ENCODE measurements around the gene DRC1.

DRC1 gene

DNA sequence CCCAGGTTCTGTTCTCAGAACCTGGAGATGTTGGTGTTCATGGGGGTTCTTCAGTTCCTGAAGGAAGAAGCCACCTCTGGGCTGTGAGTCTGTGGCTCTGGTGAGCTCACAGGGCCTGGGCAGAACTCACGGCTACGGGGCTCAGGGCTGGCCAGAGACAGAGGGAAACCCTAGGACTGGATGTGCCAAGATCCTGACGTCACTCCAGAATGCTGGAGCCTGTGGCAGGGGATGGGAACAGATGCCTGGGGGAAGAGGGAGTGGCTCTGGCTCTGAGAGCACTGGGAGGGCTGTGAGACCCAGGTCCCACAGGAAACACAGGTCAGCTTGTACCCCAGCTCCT, 76.2 kb downstream of the DRC1 start, which contains the start of gene OTOF:
TSS of gene OTOF (minus strand) at position 214 of the 343 bp plus-strand sequence.
- no peak for DNase-seq (ENCODE audit: low read depth, low spot score)

DNA sequence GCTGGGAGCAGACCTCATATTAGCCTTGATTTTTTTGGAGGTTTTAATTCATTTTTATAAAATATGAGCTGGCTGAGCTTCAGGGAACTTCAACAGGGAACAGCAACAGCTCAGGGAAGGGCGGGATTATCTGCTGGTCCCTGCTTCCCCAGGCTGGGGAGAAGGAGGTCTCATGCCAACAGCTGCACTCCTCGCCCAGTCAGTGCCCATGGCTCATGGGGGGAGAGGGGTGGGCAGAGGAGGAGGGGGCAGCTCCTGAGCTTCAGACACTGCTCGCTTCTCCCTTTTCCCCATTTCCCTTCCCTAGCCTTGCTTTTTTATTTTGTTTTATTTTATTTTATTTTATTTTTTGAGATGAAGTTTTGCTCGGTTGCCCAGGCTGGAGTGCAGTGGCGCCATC, 76.6 kb downstream of the DRC1 start:
- DNase-seq (ENCODE audit: low read depth, low spot score), result no peak

DNA sequence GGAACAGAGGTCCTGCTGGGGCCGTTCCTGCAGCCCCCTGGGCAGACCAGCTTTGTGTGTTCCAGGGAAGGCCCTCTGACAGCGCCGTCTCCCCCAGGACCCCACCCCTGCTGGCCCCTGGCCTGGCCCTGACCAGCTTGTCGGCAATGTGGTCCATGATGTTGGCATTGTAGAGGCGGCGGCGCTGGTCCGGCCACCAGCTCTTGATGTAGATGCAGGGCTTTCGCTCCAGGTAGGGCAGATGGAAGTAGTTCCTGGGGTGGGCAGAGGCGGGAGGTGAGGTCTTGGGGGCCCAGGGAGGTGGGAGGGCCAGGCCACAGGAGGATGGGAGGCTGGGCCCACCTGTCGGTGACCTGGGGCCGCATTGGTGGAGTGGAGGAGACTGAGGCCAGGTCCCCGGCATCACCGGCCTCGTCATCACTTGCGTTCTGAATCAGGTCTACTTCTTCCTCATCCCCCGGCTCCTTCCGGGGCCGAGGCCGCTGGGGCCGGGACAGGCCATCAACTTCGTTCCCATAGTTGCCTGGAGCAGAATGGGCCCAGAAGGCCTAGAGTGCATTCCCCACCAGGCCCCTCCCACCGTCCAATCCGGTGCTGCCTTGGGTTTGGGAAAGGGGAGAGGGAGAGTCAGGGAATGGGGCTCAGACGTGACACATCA, 77.5 kb downstream of the DRC1 start:
- DNase-seq (ENCODE audit: low read depth, low spot score), result no peak

DNA sequence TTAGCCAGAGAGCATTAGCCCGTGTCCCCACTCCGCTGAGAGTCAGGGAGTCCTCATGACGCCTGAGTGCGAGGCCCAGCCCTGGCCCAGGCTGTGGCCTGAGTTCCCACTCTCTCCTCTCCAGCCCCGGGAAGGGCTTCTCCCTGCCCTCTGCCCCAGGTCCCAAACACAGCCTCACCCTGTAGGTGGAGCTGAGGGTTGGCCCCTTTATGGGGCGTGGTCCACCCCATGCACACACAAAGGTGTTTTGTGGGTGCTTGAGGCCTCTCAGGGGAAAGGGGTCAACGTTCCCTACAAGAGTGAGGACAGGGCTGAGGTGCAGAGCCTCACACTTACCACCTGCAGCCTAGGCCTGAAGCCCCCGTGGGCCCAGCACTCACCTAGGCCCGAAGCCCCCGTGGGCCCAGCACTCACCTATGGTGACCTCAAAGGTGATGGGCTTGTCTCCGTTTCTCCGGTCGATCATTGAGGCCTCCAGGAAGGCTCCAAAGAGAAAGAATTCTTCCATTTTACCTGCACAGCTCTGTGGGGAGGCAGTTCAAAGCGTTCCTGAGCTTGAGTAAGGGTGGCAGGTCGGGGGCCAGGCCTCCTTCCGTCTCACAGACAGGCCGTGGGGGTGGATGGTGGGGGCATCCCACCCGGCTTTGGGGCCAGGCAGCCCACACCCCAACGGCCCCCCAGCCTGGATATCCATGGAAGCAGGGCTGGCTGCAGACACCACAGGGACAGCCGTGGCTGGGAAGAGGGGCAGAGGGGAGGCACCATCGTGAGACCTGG, 78.3 kb downstream of the DRC1 start:
- no peak for DNase-seq (ENCODE audit: low read depth, low spot score)

DNA sequence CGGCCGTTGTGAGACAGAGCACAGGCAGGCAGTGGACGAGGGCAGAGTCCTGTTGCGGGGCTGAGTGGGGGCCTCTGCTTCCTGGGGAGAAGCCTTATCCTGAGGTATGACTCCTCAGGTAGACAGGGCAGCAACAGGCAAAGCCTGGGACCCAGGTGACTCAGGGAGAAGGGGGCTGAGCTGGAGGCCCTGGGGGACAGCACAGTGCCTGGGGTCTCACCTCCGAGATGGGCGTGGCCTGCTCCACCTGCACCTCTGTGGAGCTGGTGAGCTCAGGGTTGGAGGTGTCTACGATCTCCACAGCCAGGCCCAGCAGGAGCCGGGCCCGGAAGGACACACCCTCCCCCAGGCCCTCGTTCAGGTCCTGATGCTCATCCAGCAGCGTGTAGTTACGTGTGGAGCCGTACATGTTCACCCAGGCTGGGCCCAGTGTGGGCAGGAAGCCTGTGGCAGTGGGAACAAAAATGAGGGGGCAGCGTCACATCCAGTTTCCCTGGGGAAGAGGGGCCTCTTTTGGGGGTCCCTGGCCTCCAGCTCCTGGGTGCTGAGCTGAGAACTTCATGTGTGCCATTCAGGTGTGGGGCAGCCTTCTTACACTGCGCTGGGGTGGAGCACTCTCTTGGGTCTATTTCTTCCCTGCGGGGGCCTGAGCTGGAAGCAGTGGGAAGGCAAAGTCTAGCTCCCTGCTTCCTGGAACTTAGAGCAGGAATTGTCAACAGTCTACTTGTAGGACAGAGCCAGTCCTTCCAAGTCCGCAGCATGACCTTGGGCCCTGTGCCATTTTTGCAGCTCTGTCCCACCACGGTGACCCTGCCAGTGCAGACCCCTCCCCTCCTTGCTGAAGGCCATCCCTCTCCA, 79.1 kb downstream of the DRC1 start:
- DNase-seq (ENCODE audit: low read depth, low spot score), result no peak

DNA sequence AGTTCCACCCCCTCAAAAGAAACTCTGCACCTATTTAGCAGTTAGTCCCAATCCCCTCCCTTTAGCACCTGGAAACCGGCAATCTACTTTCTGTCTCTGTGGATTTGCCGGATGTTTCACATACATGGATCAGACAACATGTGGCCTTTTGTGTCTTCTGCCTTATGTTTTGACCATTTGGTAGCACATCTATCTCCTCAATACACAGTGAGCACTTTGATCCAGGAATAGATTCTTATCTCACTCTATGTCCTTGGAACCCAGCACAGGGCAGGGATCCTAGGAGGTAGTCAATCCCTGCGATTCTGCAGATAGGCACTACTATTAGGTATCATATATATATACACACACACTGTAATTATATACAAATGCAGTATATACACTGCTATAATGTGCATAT, 80.0 kb downstream of the DRC1 start:
- no peak for DNase-seq (ENCODE audit: low read depth, low spot score)

DNA sequence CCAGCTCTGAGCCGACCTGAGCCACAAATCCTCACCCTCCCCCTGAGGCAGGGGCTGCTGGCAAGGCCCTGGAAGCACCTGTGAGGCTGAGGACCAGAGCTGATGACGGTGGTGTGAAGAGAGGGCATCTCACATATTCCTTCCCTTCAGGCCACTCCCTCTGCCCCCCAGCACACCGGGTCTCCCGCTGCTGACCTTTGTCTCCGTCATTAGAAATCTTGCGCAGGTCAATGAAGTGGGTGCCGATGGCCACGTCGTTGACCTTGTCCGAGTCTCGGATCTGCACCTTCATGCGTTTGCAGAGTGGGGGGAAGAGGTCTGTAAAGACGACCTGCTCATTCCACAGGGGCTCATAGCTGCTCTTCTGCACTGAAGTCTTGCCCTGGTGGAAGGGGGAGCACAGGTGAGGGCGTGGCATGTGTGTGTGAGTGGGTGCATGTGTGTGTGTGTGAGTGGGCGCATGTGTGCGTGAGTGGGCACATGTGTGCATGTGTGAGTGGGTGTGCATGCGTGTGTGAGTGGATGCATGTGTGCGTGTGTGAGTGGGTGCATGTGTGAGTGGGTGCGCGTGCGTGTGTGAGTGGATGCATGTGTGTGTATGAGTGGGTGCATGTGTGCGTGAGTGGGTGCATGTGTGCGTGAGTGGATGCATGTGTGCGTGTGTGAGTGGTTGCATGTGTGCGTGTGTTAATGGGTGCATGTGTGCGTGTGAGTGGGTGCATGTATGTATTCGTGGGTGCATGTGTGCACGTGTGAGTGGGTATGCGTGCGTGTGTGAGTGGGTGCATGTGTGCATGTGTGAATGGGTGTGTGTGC, 80.7 kb downstream of the DRC1 start:
- DNase-seq (ENCODE audit: low read depth, low spot score), result no peak

DNA sequence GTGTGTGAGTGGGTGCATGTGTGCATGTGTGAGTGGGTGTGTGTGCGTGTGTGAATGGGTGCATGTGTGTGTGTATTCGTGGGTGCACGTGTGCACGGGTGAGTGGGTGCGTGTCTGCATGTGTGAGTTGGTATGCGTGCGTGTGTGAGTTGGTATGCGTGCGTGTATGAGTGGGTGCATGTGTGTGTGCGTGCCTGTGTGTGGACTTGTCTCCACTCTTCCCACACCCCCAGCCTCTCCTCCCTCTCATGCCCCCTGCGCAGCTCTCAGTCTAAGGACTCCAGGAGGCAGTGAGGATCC, 81.3 kb downstream of the DRC1 start:
- DNase-seq (ENCODE audit: low read depth, low spot score), result no peak

DNA sequence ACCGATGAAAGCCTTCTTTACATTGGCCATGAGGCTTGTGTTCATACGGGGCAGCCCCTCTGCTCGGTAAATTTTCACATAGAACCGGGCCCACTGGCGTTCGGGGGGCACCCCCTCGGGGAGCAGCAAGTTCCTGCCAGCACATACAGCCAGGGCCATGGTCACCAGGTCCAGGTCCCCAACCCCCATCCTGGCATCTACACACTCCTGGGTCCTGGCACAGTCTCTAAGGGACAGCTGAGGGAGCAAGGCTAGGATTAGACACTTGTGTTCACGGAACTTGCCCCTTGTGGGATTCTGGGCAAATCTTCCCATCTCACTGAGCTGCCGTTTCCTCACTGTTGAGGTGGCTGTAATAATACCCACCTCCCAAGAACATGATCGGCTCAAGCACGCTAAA, 81.8 kb downstream of the DRC1 start:
- no peak for DNase-seq (ENCODE audit: low read depth, low spot score)

DNA sequence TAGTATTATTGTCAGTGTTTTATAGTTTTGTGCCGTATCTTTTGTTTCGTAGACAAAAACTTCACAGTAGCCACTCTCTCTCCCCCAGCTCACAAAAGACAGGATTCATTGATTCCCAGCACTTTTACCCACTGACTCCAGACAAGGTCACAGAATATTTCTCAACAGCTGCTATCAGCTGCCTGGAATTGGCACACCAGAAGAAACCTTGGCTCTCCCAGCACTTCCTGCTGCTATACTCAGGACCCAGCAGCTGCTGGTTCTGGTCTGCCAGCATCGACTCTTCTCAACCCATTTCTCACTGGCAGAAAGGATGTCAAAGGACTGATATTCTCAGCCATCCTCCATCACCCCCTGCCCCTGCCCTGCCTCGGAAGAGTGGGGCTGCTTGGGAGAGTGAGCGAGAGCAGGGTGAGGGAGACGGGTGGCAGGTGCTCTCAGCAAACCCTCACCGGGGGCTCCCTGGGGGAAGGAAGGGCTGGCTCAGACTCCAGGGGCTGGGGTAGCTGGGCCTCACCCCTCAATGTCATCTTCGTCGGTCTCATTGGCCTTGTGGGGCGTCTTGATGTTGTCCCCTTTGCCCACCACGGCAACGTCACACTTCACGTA, 82.3 kb downstream of the DRC1 start:
- DNase-seq (ENCODE audit: low read depth, low spot score), result no peak

DNA sequence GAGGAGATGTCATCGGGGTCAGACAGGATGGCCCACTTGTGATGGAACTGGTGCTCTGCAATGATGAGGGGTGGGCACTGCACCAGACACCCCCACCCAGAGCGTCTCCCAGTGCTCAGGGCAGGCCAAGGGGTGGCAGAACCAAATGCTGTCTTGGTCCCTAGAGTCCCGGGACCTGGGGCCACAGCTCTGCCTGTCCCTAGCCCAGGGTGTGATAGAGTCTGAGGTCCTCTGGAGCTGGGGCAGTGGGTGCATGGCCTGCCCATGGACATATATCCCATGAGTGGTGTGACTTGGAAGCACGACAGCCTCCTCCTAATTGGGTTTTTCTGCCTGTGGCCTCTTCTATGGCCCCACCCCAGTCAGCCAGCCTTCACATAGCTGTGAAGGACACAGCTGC, 82.9 kb downstream of the DRC1 start:
- DNase-seq (ENCODE audit: low read depth, low spot score), result no peak

DNA sequence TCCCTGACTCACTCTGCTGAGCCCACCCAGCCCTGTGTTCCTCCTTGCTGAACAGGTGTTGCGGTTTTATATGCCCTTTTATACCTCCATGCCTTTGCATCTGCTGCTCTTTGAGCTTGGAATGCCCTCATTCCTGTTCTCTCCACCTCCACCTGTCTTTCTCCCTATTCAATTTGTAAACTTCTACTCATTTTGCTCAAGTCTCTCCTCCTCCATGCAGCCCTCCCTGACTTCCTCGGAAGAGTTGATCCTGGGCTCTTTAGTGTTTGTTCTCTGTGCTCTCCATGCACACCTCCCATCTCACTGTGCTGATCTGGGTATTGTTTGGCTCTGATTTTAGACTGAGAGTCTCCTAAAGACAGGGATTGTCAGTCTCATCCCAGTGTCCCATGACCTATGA, 83.4 kb downstream of the DRC1 start:
- DNase-seq (ENCODE audit: low read depth, low spot score), result no peak

DNA sequence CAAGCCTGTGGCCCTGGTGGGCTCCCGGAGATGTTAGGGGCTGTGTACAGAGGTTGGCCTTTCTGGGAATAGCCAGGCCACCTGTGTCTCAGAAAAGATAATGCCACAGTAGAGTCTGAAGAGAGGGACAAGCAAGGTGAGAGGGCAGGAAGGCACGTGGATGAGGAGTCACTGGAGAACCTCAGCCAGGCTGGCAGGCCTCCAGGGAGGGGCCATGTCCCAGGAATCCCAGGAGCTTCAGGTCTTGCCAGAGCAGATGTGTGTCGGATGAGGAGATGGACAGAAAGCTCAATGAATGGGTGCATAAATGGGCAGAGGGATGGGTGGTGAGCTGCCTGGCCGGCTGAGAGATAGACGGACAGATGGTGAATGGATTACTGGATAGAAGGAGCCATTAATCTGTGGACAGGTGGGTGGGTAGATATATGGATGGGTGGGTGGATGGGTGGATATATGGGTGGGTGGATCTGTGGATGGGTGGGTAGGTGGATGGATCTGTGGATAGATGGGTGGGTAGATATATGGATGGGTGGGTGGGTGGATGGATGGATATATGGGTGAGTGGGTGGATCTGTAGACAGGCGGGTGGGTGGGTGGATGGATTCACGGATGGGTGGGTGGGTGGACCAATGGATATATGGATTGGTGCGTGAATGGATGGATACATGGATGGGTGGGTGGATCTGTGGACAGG, 84.2 kb downstream of the DRC1 start:
- DNase-seq (ENCODE audit: low read depth, low spot score), result no peak

DNA sequence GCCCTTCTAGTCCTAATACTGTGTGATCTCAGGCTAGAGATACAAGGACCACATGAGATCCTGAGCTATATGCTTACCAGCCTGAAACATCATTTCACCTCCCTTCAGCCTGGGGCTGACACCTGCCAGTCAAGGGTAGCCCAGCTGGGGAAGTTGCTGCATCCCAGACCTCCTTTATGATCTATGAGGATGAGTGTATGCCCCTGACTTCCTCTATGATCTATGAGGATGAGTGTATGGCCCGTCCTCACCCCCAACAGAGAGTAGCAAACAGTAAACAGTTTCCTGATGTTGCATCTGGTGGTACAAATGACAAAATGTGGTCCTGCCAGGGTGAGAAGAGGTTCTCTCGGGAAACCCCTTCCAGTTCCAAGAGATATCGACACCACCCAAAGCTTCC, 85.1 kb downstream of the DRC1 start:
- DNase-seq (ENCODE audit: low read depth, low spot score), result no peak

DNA sequence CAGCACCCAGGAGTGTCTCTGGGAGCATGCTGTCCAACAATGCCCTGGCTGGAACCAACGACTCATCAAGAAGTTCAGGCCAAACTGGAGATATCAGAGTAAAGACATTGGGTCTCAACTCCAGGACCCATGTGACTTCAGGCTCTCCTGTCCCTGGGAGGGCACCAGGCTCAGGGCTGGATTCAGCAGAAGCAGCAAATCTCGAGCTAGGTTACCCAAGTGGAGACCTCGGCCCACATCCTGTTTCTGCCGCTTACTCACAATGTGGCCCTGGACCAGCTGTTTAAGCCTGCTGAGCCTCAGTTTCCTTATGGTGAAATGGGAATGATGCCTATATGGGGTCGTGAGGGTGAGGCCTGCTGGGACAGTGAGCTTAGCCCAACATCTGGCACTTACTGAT, 85.5 kb downstream of the DRC1 start:
- DNase-seq (ENCODE audit: low read depth, low spot score), result no peak

DNA sequence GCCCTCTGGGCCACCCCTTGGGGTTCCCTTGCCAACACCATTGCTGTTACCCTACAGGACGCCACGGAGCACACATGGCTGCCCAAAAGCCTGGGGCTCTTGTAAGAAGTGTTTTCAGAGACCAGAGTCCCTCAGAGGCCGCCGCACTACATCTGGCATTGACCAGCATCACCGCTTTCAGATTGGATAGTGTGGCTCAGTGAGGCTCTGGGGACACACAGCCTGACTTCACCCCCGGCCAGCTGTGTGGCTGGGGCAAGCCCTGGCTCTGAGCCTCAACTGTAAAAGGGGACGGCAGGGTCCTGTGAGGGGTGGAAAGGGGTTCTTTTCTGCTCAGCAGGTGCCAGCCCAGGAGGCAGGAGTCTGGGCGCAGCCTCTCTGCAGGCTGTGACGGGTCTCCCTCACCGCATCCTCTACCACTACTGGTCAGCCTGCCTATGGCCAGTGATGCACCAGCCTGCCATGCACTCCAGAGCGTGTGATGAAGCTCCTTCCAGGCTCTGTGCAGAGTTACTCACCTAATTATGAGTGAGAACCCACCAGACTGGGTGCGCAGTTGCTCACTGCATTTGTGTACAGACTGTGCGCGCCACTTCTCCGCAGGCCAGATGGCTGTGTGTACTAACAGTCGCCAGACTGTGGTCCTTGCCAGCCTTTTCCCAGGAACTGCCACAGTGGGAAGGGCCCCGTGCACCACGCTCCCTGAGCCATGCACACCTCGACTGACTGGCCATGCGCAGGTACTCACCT, 86.9 kb downstream of the DRC1 start:
- no peak for DNase-seq (ENCODE audit: low read depth, low spot score)

DNA sequence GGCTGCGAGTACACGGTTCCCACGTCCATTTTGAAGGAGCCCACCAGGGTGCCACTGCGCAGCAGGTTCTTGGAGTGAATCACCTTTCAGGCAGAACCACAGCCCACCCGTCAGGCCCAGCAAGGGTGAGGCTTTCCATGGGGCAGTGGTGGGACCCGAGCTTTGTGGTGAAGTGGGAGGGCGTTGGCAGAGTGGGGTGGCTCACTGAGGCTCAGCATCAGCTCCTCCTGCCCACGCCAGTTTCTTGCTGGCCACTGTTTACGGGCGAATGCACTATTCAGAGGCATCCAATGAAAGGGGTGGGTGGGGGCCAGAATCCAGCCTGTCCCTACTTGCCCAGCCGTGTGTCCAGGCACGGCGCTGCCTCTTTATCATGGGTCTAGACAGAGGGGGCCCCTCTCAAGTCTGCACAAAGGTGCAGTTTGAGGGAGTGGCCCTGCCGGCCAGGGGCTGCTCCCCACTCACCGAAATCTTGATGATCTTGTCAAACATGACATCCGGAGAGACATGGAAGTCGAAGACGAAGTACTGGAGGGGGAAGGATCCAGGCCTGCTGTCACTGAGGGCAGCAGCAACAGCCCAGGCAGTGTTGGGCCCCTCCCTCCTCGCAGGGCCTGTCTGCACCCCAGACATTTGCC, 87.6 kb downstream of the DRC1 start:
- DNase-seq (ENCODE audit: low read depth, low spot score), result no peak

DNA sequence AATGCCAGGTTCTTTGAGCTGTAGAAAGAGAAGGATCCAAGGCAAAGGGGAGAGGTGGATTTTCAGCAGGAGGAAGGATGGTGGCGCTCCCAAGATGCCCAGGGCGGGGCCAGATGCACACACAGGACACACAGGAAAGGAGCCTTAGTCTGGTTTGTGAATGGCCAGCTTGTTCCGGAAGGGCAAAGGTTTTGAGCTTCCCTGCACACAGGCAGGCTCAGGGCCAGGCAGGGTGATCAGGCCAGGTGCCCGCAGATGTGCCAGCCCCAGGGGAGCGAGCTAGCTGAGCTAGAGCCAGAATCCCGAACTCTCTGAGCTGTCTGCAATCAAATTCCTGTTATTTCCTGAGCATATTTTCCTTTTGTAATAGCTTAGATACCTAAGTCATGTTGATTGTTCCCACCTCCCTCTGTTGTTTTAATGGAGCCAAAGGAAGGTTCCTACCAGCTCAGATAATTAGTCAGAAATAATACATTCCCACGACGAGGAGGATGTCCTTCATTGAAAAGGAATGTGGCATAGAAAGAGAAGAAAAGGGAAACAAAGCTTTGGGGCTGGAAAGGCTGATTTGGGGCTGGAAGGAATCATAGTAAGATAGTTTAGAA, 89.9 kb downstream of the DRC1 start:
- no peak for DNase-seq (ENCODE audit: low read depth, low spot score)
